Endodermal cell (in vitro differentiated cells): ENCODE data around the gene TSPO2. TPM values are rescaled to one million over a fixed set of nuclear protein-coding genes. Genes with fewer than 3 reads are reported as not detected.

Experiments
- DNase-seq: peaks from one replicate; pipeline ENCODE4 v3.0.0-alpha.2; 2017
- H3K27ac ChIP-seq: 2 replicates; pipeline ENCODE4 v1.5.1; 2013; ENCODE audit warnings: mild to moderate bottlenecking, low read depth, low read length, moderate library complexity
- H3K27me3 ChIP-seq: 2 replicates; pipeline ENCODE4 v1.6.1; 2013; ENCODE audit warnings: mild to moderate bottlenecking, low read length, moderate library complexity; ENCODE audit not compliant: insufficient read depth, control insufficient read depth, poor library complexity, severe bottlenecking
- H3K36me3 ChIP-seq: 2 replicates; pipeline ENCODE4 v1.7.0; 2013; ENCODE audit warnings: mild to moderate bottlenecking, low read length, moderate library complexity; ENCODE audit not compliant: control insufficient read depth, insufficient read depth
- H3K4me1 ChIP-seq: one replicate; pipeline ENCODE4 v1.7.0; 2013; ENCODE audit warnings: low read length; ENCODE audit not compliant: control insufficient read depth, insufficient read depth
- H3K4me3 ChIP-seq: 2 replicates; pipeline ENCODE4 v1.5.1; 2013; ENCODE audit warnings: mild to moderate bottlenecking, low read length, moderate library complexity
- H3K9ac ChIP-seq: 2 replicates; pipeline ENCODE4 v1.6.1; 2013; ENCODE audit warnings: mild to moderate bottlenecking, low read length, moderate library complexity; ENCODE audit not compliant: poor library complexity, severe bottlenecking; ENCODE audit errors: extremely low read depth
- H3K9me3 ChIP-seq: 2 replicates; pipeline ENCODE4 v1.6.1; 2013; ENCODE audit warnings: mild to moderate bottlenecking, low read length, moderate library complexity; ENCODE audit not compliant: control insufficient read depth
- H3K27ac Mint-ChIP-seq: 2 replicates; pipeline ENCODE4 v1.8.0; 2020; ENCODE audit warnings: mixed read lengths
- H3K27me3 Mint-ChIP-seq: 2 replicates; pipeline ENCODE4 v1.8.0; 2021; ENCODE audit warnings: mild to moderate bottlenecking, mixed read lengths; ENCODE audit not compliant: insufficient read depth
- H3K36me3 Mint-ChIP-seq: 2 replicates; pipeline ENCODE4 v1.8.0; 2020; ENCODE audit warnings: low read depth, mixed read lengths
- H3K4me1 Mint-ChIP-seq: 2 replicates; pipeline ENCODE4 v1.8.0; 2020; ENCODE audit warnings: mixed read lengths
- H3K4me3 Mint-ChIP-seq: 2 replicates; pipeline ENCODE4 v1.8.0; 2020; ENCODE audit warnings: mild to moderate bottlenecking, moderate library complexity, mixed read lengths
- H3K9me3 Mint-ChIP-seq: 2 replicates; pipeline ENCODE4 v1.8.0; 2020; ENCODE audit warnings: mild to moderate bottlenecking, mixed read lengths
- WGBS, 2 experiments: methylation state at CpG; one replicate each; pipeline versions ENCODE4 v1.1.5 to v1.1.7; 2013; ENCODE audit warnings: missing lambda C conversion rate in 2 of 2, mixed read lengths in 1 of 2; ENCODE audit not compliant: insufficient coverage in 1 of 2, insufficient read length in 1 of 2; 5-methylcytosine and 5-hydroxymethylcytosine counted together
- total RNA-seq, 2 donors: library from RNA; stranded (reverse); fragmentation: NEBNext Ultra II Directional in 1 of 2; extraction: Animal tissue kit (Norgen Biotek cat#: 25700) in 1 of 2; gene quantifications; 2 replicates in 1 of 2; 3 replicates in 1 of 2; pipeline ENCODE4 v1.2.1, GENCODE V29; 2021
- TF ChIP-seq, protein P1 (sequence below): fragments of 200-600 bp; sonication (generic); conservative IDR thresholded peaks from 2 replicates; pipeline ENCODE4 v1.5.0; 2021; ENCODE audit warnings: antibody characterized with exemption, mild to moderate bottlenecking

Gene TSPO2
- total RNA-seq, 2 donors from 2014 or later, result not detected

GRCh38 chr6:41074692-41075436 is 32.6 kb downstream of the TSPO2 start:
- Mint-ChIP-seq H3K4me3 (peak overlapping the region; percentile 78), H3K36me3 (peaks cover 18% of the 10 kb centered on the region), H3K4me1 (peaks cover 45% of the 10 kb centered on the region), H3K27me3 (no peaks in the 10 kb centered on the region), H3K27ac (peak overlapping the region; percentile 86), H3K9me3 (no peaks in the 10 kb centered on the region)
- Histone ChIP-seq H3K4me1 (peaks cover 9% of the 10 kb centered on the region), H3K4me3 (peak overlapping the region; percentile 98), H3K27me3 (no peaks in the 10 kb centered on the region), H3K9ac (no peak overlapping the region), H3K36me3 (peaks cover 28% of the 10 kb centered on the region), H3K9me3 (no peaks in the 10 kb centered on the region), H3K27ac (no peak overlapping the region)
- 70 to 72% methylated on average over 8 to 11 of the region's 11 CpGs for WGBS, 2 experiments
- DNase-seq, result no peak
- TF ChIP-seq, protein P1, sequence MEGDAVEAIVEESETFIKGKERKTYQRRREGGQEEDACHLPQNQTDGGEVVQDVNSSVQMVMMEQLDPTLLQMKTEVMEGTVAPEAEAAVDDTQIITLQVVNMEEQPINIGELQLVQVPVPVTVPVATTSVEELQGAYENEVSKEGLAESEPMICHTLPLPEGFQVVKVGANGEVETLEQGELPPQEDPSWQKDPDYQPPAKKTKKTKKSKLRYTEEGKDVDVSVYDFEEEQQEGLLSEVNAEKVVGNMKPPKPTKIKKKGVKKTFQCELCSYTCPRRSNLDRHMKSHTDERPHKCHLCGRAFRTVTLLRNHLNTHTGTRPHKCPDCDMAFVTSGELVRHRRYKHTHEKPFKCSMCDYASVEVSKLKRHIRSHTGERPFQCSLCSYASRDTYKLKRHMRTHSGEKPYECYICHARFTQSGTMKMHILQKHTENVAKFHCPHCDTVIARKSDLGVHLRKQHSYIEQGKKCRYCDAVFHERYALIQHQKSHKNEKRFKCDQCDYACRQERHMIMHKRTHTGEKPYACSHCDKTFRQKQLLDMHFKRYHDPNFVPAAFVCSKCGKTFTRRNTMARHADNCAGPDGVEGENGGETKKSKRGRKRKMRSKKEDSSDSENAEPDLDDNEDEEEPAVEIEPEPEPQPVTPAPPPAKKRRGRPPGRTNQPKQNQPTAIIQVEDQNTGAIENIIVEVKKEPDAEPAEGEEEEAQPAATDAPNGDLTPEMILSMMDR, result no peak

DNA sequence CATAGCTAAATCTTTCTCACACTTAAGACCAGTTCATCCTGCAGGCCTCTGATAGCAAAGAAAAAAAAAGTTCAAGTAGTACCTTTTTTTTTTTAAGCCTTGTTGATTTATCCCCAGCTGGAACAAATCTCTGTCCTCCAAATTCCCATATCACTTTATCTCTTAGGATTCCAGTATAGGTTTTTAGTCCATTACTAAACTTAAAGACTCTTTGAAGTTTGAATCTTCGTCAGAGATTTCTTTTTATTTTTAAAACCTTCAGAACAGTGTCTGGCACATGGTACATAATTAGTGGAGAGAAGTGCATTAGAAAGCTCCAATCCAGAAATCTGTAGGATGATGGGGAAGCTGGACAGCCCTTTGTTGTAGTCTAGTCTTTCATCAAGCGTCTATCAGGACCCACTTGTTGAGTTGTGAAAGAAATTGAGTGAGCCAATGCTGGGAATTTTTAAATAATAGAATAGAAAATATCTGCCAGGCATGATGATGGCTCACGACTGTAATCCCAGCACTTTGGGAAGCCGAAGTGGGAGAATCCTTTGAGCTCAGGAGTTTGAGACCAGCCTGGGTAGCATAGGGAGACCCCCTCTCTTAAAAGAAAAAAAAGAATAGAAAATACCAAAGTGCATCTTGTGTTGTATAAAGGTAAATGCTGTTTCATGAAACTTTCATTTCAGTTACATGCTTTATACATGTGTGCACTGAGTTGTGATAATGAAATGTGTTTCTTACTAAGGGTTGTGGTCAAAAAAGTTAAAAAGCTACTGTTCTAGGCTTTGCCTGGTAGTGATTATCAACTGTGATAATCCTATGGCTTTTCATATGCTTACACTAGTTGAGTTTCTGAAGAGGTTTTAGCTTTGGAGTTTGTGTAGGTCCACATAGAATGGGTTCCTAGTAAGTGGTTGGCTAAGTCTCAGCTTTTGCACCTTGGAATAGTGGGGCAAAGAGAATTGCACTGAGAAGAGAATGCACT is 33.7 kb downstream of the TSPO2 start:
- no peak for DNase-seq
- H3K9ac ChIP-seq, result no peak overlapping the region
- Mint-ChIP-seq H3K4me3 (peak overlapping the region; percentile 78), H3K36me3 (peaks cover 28% of the 10 kb centered on the region), H3K4me1 (peaks cover 41% of the 10 kb centered on the region), H3K27me3 (no peaks in the 10 kb centered on the region), H3K27ac (peak overlapping the region; percentile 75), H3K9me3 (no peaks in the 10 kb centered on the region)
- H3K4me3 ChIP-seq, result peak overlapping the region; percentile 98
- no peaks in the 10 kb centered on the region for H3K27me3 ChIP-seq
- WGBS, 2 experiments, result 86 to 95% methylated on average over 3 to 4 of the region's 4 CpGs
- H3K9me3 ChIP-seq, result no peaks in the 10 kb centered on the region
- no peak overlapping the region for H3K27ac ChIP-seq
- TF ChIP-seq, protein P1, result no peak
- peaks cover 9% of the 10 kb centered on the region for H3K4me1 ChIP-seq
- H3K36me3 ChIP-seq, result peaks cover 29% of the 10 kb centered on the region

DNA sequence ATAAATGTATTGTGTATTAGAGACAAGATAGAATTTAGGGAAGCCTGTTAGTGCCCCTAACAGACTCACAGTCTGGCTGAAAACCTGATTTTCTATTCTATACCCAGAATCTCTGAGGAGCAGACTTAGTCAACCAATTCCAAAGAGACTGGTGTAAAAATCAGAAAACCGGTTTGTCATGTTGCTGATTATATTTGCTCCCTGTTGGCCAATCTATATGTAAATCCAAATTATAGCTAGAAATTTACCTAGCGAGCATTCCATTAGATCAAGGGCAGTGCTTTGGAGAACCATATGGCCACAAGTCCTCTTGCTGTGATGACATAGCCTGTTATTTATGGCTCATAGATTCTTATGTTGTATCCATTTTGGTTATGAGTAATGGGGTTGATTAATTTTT is 35.3 kb downstream of the TSPO2 start:
- no peaks in the 10 kb centered on the region for H3K27me3 ChIP-seq
- no peaks in the 10 kb centered on the region for H3K9me3 Mint-ChIP-seq
- no peaks in the 10 kb centered on the region for H3K27me3 Mint-ChIP-seq
- H3K27ac Mint-ChIP-seq, result no peak overlapping the region
- no peaks in the 10 kb centered on the region for H3K9me3 ChIP-seq
- peaks cover 48% of the 10 kb centered on the region for H3K4me1 Mint-ChIP-seq
- H3K4me3 Mint-ChIP-seq, result no peak overlapping the region
- H3K4me1 ChIP-seq, result peaks cover 16% of the 10 kb centered on the region
- peaks cover 36% of the 10 kb centered on the region for H3K36me3 ChIP-seq
- no peak overlapping the region for H3K9ac ChIP-seq
- DNase-seq, result no peak
- TF ChIP-seq, protein P1, result no peak
- WGBS, 2 experiments, result 92 to 93% methylated on average over 2 of the region's 2 CpGs
- no peak overlapping the region for H3K4me3 ChIP-seq
- H3K36me3 Mint-ChIP-seq, result peaks cover 36% of the 10 kb centered on the region
- no peak overlapping the region for H3K27ac ChIP-seq
